GM12874 (cell line): ENCODE data around the gene TSPAN14.

Experiments
- CTCF ChIP-seq: IDR thresholded peaks from 2 replicates; pipeline ENCODE4 v1.5.1; 2011; ENCODE audit warnings: low read depth, mild to moderate bottlenecking, control low read depth, low read length, moderate library complexity; ENCODE audit not compliant: insufficient read depth

Gene TSPAN14

GRCh38 chr10:80579849-80580637, 125.9 kb downstream of the TSPAN14 start:
- no peak for TF ChIP-seq CTCF

GRCh38 chr10:80580638-80581468, 126.7 kb downstream of the TSPAN14 start:
- no peak for TF ChIP-seq CTCF

- no peak for TF ChIP-seq CTCF
These were observed 127.3 kb downstream of the TSPAN14 start for GRCh38 chr10:80581469-80581835.

- TF ChIP-seq CTCF: no peak
These were observed 128.3 kb downstream of the TSPAN14 start for GRCh38 chr10:80582286-80582960.
